Measurements from ENCODE around the gene KLK11. TPM values are rescaled to one million over a fixed set of nuclear protein-coding genes. Genes with fewer than 3 reads are reported as not detected.
"Not testable (repeated sequence)": the region's sequence is repeated elsewhere in the genome, so short reads cannot be mapped to it uniquely, and the experiment has no call there.

The KLK11 gene
- total RNA-seq, 1 experiment from 2014 or later: not detected

DNA sequence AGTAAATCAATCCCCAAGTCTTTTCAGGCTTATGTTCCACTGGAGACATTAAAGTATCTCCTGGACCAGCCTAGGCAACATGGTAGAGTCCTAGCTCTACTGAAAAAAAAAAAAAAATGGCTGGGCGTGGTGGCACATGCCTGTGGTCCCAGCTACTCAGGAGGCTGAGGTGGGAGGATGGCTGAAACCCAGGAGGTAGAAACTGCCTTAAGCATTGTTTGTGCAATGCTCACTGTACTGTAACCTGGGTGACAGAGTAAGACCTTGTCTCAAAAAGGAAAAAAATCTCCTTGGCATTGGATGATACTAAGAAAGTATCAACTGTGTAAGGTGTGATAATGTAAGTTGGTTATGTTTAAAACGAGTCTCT is 33.8 kb downstream of the KLK11 start:
- Histone ChIP-seq H3K9me3 (ENCODE audit: control insufficient read depth, insufficient read depth, low read depth, low read length) (no peaks in the 10 kb centered on the region), H3K4me3 (ENCODE audit: low read depth in 2 of 2, low read length in 2 of 2) (no peak overlapping the region), H3K4me1 (ENCODE audit: control insufficient read depth, insufficient read depth, low read length) (no peaks in the 10 kb centered on the region), H3K36me3 (ENCODE audit: control insufficient read depth, insufficient read depth, low read length) (no peaks in the 10 kb centered on the region), H3K27ac (ENCODE audit: low read length) (no peak overlapping the region), H3K27me3 (ENCODE audit: control insufficient read depth, insufficient read depth, low read length) (peaks cover 6% of the 10 kb centered on the region)
- in situ Hi-C loops (cut with HindIII; ENCODE audit: low pct_unique_long_range_greater_than_20kb, low sequenced_read_pairs) (no loop called here), intact Hi-C loops (cut with micrococcal nuclease; ENCODE audit: unreplicated experiment) (no loop called here)
- POLR2A ChIA-PET: no interaction called here
- CTCF ChIA-PET: no interaction called here
- DNase-seq (ENCODE audit: low read depth, low spot score): no peak
- TF ChIP-seq TCF7L2 (IDR thresholded peaks at IDR 0.05; ENCODE audit: low read depth, low read length) (no peak), POLR2AphosphoS5 (IDR thresholded peaks at IDR 0.05; ENCODE audit: low read depth, low read length) (no peak), SIN3A (IDR thresholded peaks at IDR 0.05; ENCODE audit: borderline replicate concordance, insufficient read depth, low read depth, low read length) (no peak), CTCF (IDR thresholded peaks at IDR 0.05) (no peak)
- TF ChIP-seq, protein P1, sequence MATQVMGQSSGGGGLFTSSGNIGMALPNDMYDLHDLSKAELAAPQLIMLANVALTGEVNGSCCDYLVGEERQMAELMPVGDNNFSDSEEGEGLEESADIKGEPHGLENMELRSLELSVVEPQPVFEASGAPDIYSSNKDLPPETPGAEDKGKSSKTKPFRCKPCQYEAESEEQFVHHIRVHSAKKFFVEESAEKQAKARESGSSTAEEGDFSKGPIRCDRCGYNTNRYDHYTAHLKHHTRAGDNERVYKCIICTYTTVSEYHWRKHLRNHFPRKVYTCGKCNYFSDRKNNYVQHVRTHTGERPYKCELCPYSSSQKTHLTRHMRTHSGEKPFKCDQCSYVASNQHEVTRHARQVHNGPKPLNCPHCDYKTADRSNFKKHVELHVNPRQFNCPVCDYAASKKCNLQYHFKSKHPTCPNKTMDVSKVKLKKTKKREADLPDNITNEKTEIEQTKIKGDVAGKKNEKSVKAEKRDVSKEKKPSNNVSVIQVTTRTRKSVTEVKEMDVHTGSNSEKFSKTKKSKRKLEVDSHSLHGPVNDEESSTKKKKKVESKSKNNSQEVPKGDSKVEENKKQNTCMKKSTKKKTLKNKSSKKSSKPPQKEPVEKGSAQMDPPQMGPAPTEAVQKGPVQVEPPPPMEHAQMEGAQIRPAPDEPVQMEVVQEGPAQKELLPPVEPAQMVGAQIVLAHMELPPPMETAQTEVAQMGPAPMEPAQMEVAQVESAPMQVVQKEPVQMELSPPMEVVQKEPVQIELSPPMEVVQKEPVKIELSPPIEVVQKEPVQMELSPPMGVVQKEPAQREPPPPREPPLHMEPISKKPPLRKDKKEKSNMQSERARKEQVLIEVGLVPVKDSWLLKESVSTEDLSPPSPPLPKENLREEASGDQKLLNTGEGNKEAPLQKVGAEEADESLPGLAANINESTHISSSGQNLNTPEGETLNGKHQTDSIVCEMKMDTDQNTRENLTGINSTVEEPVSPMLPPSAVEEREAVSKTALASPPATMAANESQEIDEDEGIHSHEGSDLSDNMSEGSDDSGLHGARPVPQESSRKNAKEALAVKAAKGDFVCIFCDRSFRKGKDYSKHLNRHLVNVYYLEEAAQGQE (IDR thresholded peaks at IDR 0.05; ENCODE audit: insufficient read depth in 1 of 2, low read depth in 2 of 2, low read length in 1 of 2): no peak
- no peak for ATAC-seq
- BruUV-seq (replicated peaks): no TSS peak

- POLR2A ChIA-PET; CTCF ChIA-PET; H3K4me1 ChIP-seq (ENCODE audit: control insufficient read depth, insufficient read depth, low read length); H3K27me3 ChIP-seq (ENCODE audit: control insufficient read depth, insufficient read depth, low read length); H3K27ac ChIP-seq (ENCODE audit: low read length); in situ Hi-C loops (cut with HindIII; ENCODE audit: low pct_unique_long_range_greater_than_20kb, low sequenced_read_pairs); H3K4me3 ChIP-seq (ENCODE audit: low read depth in 2 of 2, low read length in 2 of 2); H3K9me3 ChIP-seq (ENCODE audit: control insufficient read depth, insufficient read depth, low read depth, low read length); BruUV-seq (replicated peaks); intact Hi-C loops (cut with micrococcal nuclease; ENCODE audit: unreplicated experiment); H3K36me3 ChIP-seq (ENCODE audit: control insufficient read depth, insufficient read depth, low read length); DNase-seq (ENCODE audit: low read depth, low spot score); ATAC-seq: not testable (repeated sequence)
Observed at GRCh38 chr19:50984416-50984815, 42.0 kb downstream of the KLK11 start.

- ChIA-PET CTCF (no interaction called here), POLR2A (no interaction called here)
- H3K9me3 ChIP-seq (ENCODE audit: control insufficient read depth, insufficient read depth, low read depth, low read length): no peaks in the 10 kb centered on the region
- H3K4me3 ChIP-seq (ENCODE audit: low read depth in 2 of 2, low read length in 2 of 2): no peak within 1 kb of the TSS
- in situ Hi-C loops (cut with HindIII; ENCODE audit: low pct_unique_long_range_greater_than_20kb, low sequenced_read_pairs): no loop called here
- peaks cover 6% of the 10 kb centered on the region for H3K27me3 ChIP-seq (ENCODE audit: control insufficient read depth, insufficient read depth, low read length)
- DNase-seq (ENCODE audit: low read depth, low spot score) (no peak), ATAC-seq (no peak)
- intact Hi-C loops (cut with micrococcal nuclease; ENCODE audit: unreplicated experiment): no loop called here
- BruUV-seq (replicated peaks): no TSS peak
- no peak within 1 kb of the TSS for H3K27ac ChIP-seq (ENCODE audit: low read length)
- no peaks in the 10 kb centered on the region for H3K36me3 ChIP-seq (ENCODE audit: control insufficient read depth, insufficient read depth, low read length)
- TF ChIP-seq, protein P1 (IDR thresholded peaks at IDR 0.05; ENCODE audit: insufficient read depth in 1 of 2, low read depth in 2 of 2, low read length in 1 of 2): no peak
- TF ChIP-seq POLR2AphosphoS5 (IDR thresholded peaks at IDR 0.05; ENCODE audit: low read depth, low read length) (no peak), TCF7L2 (IDR thresholded peaks at IDR 0.05; ENCODE audit: low read depth, low read length) (no peak), CTCF (IDR thresholded peaks at IDR 0.05) (no peak)
- H3K4me1 ChIP-seq (ENCODE audit: control insufficient read depth, insufficient read depth, low read length): no peaks in the 10 kb centered on the region
Observed at GRCh38 chr19:50983625-50984292, 42.7 kb downstream of the KLK11 start, which contains the start of gene KLK7. Gene KLK7 (minus strand): TSS chr19:50983917. CDS start chr19:50982399, 1,518 bp downstream.

All from Panc1 (cell line).